C4-2B (cell line): ENCODE data around the gene C1orf21.

ENCODE experiments used
- H3K27ac ChIP-seq: fragments of 450-650 bp; 2 replicates; pipeline ENCODE4 v1.5.1; 2017
- CTCF ChIP-seq: fragments of 450-650 bp; conservative IDR thresholded peaks from 2 replicates; pipeline ENCODE4 v1.5.1; 2017; ENCODE audit warnings: mild to moderate bottlenecking
- ZFX ChIP-seq: fragments of 450-650 bp; IDR thresholded peaks from 2 replicates; pipeline ENCODE4 v1.6.1; 2017

Gene C1orf21

DNA sequence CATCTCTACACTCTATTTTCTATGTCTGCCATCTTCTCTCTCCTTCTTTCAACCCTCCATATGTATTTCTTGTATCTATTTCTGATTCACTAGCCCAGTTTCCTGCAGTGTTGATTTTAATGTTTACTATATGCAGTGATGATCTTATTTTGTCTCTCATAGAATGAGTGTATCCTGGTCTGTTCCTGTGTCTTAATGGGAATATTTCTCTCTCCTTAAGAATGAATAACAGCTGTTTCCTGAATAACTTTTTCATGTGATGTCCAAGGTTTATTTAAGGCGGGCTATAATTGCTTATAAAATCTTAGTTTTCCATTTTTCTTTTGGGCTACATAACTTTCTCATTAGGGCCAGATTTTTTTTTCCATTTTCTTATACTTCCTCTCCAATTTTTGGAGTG is 144.5 kb downstream of the C1orf21 start:
- TF ChIP-seq ZFX = no peak
- no peak for TF ChIP-seq CTCF
- H3K27ac ChIP-seq = no peak overlapping the region

GRCh38 chr1:184532199-184532598 is 145.4 kb downstream of the C1orf21 start:
- no peak for TF ChIP-seq CTCF
- no peak for TF ChIP-seq ZFX
- no peak overlapping the region for H3K27ac ChIP-seq

GRCh38 chr1:184533049-184533448 is 146.2 kb downstream of the C1orf21 start:
- no peak overlapping the region for H3K27ac ChIP-seq
- no peak for TF ChIP-seq CTCF
- no peak for TF ChIP-seq ZFX

GRCh38 chr1:184533915-184534314 is 147.1 kb downstream of the C1orf21 start:
- TF ChIP-seq ZFX (no peak), CTCF (no peak)
- H3K27ac ChIP-seq = no peak overlapping the region

GRCh38 chr1:184534690-184535089 is 147.9 kb downstream of the C1orf21 start:
- TF ChIP-seq CTCF (no peak), ZFX (no peak)
- H3K27ac ChIP-seq = no peak overlapping the region

GRCh38 chr1:184535191-184535970 is 148.6 kb downstream of the C1orf21 start:
- no peak overlapping the region for H3K27ac ChIP-seq
- TF ChIP-seq ZFX = no peak
- no peak for TF ChIP-seq CTCF

GRCh38 chr1:184536246-184536985 is 149.6 kb downstream of the C1orf21 start:
- H3K27ac ChIP-seq = no peak overlapping the region
- TF ChIP-seq CTCF = no peak
- no peak for TF ChIP-seq ZFX
